K562 (cell line): ENCODE results near the gene CALML3. TPM values are rescaled to one million over a fixed set of nuclear protein-coding genes. Genes with fewer than 3 reads are reported as not detected.

ENCODE experiments used
- ETV6 ChIP-seq, 3 experiments: fragments of 150-350 bp in 1 of 3; sonication (generic) in 1 of 3; formaldehyde crosslinking in 1 of 3; IDR thresholded peaks; 2 replicates each; pipeline versions ENCODE4 v1.6.1 to v1.8.0; 2014 to 2022; ENCODE audit warnings: borderline replicate concordance in 2 of 3, low read depth in 2 of 3, antibody characterized with exemption in 1 of 3, low read length in 1 of 3, mild to moderate bottlenecking in 1 of 3, missing genetic modification reagents in 1 of 3
- FOXA1 ChIP-seq: fragments of 450-650 bp; IDR thresholded peaks from 2 replicates; pipeline ENCODE4 v1.6.1; 2016; ENCODE audit warnings: mild to moderate bottlenecking, borderline replicate concordance
- ILF3 ChIP-seq: fragments of 450-650 bp; IDR thresholded peaks from 2 replicates; pipeline ENCODE4 v1.6.1; 2018; ENCODE audit warnings: antibody characterized with exemption, mild to moderate bottlenecking, moderate library complexity, borderline replicate concordance
- KAT2B ChIP-seq: IDR thresholded peaks from one replicate; pipeline ENCODE4 v1.6.1; 2012; ENCODE audit warnings: low read depth, mild to moderate bottlenecking, control low read depth, inconsistent platforms, low read length, moderate library complexity
- MTF1 ChIP-seq: fragments of 250-450 bp; sonication (Bioruptor Pico); IDR thresholded peaks from 2 replicates; pipeline ENCODE4 v1.9.0; 2021; ENCODE audit warnings: moderate library complexity, mild to moderate bottlenecking, inconsistent platforms, borderline replicate concordance
- NFRKB ChIP-seq: fragments of 450-650 bp; IDR thresholded peaks from 2 replicates; pipeline ENCODE4 v1.6.1; 2016; ENCODE audit warnings: low read depth
- POLR2AphosphoS2 ChIP-seq: IDR thresholded peaks from 2 replicates; pipeline ENCODE4 v1.6.1; 2012; ENCODE audit warnings: low read length, improper control_type of control experiment
- RFX7 ChIP-seq: fragments of 250-450 bp; sonication (Bioruptor Pico); IDR thresholded peaks from 2 replicates; pipeline ENCODE4 v1.5.1; 2021; ENCODE audit warnings: mild to moderate bottlenecking
- SMARCA5 ChIP-seq: fragments of 450-650 bp; IDR thresholded peaks from 2 replicates; pipeline ENCODE4 v1.6.1; 2016
- ZKSCAN8 ChIP-seq: fragments of 200-800 bp; sonication (Bioruptor generic); IDR thresholded peaks from 2 replicates; pipeline ENCODE4 v1.6.1; 2016; ENCODE audit warnings: missing genetic modification characterization, missing compliant biosample characterization
- ZNF274 ChIP-seq: IDR thresholded peaks from 2 replicates; pipeline ENCODE4 v1.6.1; 2011; ENCODE audit warnings: low read depth, mild to moderate bottlenecking, low read length, moderate library complexity, borderline replicate concordance
- ZNF347 ChIP-seq: fragments of 450-650 bp; formaldehyde crosslinking; IDR thresholded peaks from 2 replicates; pipeline ENCODE4 v1.4.0; 2020; ENCODE audit warnings: low read depth, mild to moderate bottlenecking, moderate library complexity
- ZNF766 ChIP-seq: fragments of 200-800 bp; sonication (Bioruptor generic); conservative IDR thresholded peaks from 2 replicates; pipeline ENCODE4 v1.6.1; 2016; ENCODE audit warnings: missing genetic modification characterization, missing compliant biosample characterization
- polyA plus RNA-seq, 8 experiments: library from polyadenylated mRNA; depleted of rRNA in 4 of 8; stranded (reverse) in 5 of 8; unstranded in 3 of 8; fragments of >200 nt; fragmentation: Nextera tagmentation in 2 of 8; fragmentation: Illumina TruSeq in 1 of 8; extraction: Ambion mirVana in 2 of 8; extraction: Trizol in 1 of 8; gene quantifications; 2 replicates each; pipeline versions ENCODE4 v1.2.1 to v1.2.3, GENCODE V29; 2011 to 2014; ENCODE audit warnings: inconsistent platforms in 1 of 8, missing spikeins in 1 of 8
- total RNA-seq, 7 experiments: library from RNA; depleted of rRNA in 6 of 7; stranded (reverse); fragments of >200 nt in 6 of 7; fragmentation: Illumina TruSeq in 2 of 7; extraction: Trizol in 2 of 7; gene quantifications; 2 replicates each; pipeline versions ENCODE4 v1.2.1 to v1.2.3, GENCODE V29; 2011 to 2021; ENCODE audit warnings: low replicate concordance in 1 of 7
- TF ChIP-seq, protein P1 (sequence below): fragments of 450-650 bp; IDR thresholded peaks from 2 replicates; pipeline ENCODE4 v1.6.1; 2018; ENCODE audit not compliant: partially characterized antibody
- TF ChIP-seq, protein P2 (sequence below), 2 experiments: IDR thresholded peaks; 2 replicates each; pipeline ENCODE4 v1.6.1; 2011; ENCODE audit warnings: borderline replicate concordance in 1 of 2, control low read depth in 1 of 2, low read depth in 1 of 2, low read length in 1 of 2, mild to moderate bottlenecking in 1 of 2, mixed read lengths in 1 of 2, moderate library complexity in 1 of 2; ENCODE audit not compliant: insufficient read depth in 1 of 2, insufficient read length in 1 of 2, poor library complexity in 1 of 2, severe bottlenecking in 1 of 2; ENCODE audit errors: extremely low read depth in 1 of 2
- TF ChIP-seq, protein P3 (sequence below): fragments of 200-800 bp; sonication (Bioruptor generic); IDR thresholded peaks from 2 replicates; pipeline ENCODE4 v1.6.1; 2017; ENCODE audit warnings: missing genetic modification characterization, missing compliant biosample characterization
- TF ChIP-seq, protein P4 (sequence below): fragments of 200-400 bp; formaldehyde crosslinking; IDR thresholded peaks from 2 replicates; pipeline ENCODE4 v1.6.1; 2017; ENCODE audit warnings: mild to moderate bottlenecking, low read depth, low read length, moderate library complexity
- TF ChIP-seq, protein P5 (sequence below): fragments of 450-650 bp; IDR thresholded peaks from 2 replicates; pipeline ENCODE4 v1.6.1; 2016; ENCODE audit warnings: low read depth, mild to moderate bottlenecking, moderate library complexity

The CALML3 gene
- total and polyA plus RNA-seq, 9 of the 15 experiments (the other 6 are each of a cell fraction or from before 2014, with no cell fraction given), result not detected

DNA sequence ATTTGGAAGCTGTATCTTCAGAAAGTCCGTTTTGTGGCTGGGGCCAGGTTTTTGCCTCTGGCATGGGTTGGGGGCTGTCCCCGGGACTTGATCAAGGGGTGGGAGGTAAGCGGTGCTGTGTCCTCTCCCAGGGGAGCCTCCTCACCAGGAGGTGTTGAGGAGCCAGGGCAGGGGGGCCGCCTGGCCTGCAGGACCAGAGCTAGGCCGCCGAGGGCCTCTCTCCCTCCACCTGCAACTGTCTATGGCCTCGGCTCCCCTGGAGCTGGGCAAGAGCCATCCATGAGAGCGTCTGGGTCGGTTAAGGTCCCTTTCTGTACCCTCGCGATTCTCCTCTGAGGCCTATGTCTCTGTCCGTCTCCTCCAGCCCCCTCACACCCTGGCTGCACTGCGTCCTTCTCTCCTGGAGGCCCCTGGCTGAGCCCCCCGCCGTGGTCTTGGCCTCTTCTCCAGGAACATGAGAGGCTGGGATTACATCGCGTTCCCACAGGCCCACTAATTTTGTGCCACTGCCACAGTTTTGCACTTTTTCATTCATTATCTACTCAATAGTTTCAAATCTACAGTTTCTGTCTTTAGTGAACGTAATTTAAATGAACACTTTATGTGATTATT lies 46.0 kb upstream of the CALML3 start (continued):
- TF ChIP-seq, protein P1, sequence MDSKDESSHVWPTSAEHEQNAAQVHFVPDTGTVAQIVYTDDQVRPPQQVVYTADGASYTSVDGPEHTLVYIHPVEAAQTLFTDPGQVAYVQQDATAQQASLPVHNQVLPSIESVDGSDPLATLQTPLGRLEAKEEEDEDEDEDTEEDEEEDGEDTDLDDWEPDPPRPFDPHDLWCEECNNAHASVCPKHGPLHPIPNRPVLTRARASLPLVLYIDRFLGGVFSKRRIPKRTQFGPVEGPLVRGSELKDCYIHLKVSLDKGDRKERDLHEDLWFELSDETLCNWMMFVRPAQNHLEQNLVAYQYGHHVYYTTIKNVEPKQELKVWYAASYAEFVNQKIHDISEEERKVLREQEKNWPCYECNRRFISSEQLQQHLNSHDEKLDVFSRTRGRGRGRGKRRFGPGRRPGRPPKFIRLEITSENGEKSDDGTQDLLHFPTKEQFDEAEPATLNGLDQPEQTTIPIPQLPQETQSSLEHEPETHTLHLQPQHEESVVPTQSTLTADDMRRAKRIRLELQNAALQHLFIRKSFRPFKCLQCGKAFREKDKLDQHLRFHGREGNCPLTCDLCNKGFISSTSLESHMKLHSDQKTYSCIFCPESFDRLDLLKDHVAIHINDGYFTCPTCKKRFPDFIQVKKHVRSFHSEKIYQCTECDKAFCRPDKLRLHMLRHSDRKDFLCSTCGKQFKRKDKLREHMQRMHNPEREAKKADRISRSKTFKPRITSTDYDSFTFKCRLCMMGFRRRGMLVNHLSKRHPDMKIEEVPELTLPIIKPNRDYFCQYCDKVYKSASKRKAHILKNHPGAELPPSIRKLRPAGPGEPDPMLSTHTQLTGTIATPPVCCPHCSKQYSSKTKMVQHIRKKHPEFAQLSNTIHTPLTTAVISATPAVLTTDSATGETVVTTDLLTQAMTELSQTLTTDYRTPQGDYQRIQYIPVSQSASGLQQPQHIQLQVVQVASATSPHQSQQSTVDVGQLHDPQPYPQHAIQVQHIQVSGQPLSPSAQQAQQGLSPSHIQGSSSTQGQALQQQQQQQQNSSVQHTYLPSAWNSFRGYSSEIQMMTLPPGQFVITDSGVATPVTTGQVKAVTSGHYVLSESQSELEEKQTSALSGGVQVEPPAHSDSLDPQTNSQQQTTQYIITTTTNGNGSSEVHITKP, result peak; percentile 4
- no peak for TF ChIP-seq SMARCA5
- TF ChIP-seq FOXA1, result no peak
- no peak for TF ChIP-seq ZNF347 (CRISPR knock-in tag)
- no peak for TF ChIP-seq POLR2AphosphoS2
- no peak for TF ChIP-seq ILF3
- TF ChIP-seq, protein P2, sequence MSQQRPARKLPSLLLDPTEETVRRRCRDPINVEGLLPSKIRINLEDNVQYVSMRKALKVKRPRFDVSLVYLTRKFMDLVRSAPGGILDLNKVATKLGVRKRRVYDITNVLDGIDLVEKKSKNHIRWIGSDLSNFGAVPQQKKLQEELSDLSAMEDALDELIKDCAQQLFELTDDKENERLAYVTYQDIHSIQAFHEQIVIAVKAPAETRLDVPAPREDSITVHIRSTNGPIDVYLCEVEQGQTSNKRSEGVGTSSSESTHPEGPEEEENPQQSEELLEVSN (IDR thresholded peaks at IDR 0.05; ENCODE audit: borderline replicate concordance in 1 of 2, extremely low read depth in 1 of 2, insufficient read depth in 1 of 2, insufficient read length in 1 of 2, low read depth in 1 of 2, low read length in 1 of 2, poor library complexity in 1 of 2, severe bottlenecking in 1 of 2), result peak in 1 of 2 experiments; percentile 9
- no peak for TF ChIP-seq KAT2B
- TF ChIP-seq, protein P3, sequence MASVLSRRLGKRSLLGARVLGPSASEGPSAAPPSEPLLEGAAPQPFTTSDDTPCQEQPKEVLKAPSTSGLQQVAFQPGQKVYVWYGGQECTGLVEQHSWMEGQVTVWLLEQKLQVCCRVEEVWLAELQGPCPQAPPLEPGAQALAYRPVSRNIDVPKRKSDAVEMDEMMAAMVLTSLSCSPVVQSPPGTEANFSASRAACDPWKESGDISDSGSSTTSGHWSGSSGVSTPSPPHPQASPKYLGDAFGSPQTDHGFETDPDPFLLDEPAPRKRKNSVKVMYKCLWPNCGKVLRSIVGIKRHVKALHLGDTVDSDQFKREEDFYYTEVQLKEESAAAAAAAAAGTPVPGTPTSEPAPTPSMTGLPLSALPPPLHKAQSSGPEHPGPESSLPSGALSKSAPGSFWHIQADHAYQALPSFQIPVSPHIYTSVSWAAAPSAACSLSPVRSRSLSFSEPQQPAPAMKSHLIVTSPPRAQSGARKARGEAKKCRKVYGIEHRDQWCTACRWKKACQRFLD (CRISPR knock-in tag), result 0 out of 2 replicates have a peak, but pooled peaks have one; percentile 6
- TF ChIP-seq ZNF766 (CRISPR knock-in tag), result no peak
- no peak for TF ChIP-seq ZNF274
- TF ChIP-seq, protein P4, sequence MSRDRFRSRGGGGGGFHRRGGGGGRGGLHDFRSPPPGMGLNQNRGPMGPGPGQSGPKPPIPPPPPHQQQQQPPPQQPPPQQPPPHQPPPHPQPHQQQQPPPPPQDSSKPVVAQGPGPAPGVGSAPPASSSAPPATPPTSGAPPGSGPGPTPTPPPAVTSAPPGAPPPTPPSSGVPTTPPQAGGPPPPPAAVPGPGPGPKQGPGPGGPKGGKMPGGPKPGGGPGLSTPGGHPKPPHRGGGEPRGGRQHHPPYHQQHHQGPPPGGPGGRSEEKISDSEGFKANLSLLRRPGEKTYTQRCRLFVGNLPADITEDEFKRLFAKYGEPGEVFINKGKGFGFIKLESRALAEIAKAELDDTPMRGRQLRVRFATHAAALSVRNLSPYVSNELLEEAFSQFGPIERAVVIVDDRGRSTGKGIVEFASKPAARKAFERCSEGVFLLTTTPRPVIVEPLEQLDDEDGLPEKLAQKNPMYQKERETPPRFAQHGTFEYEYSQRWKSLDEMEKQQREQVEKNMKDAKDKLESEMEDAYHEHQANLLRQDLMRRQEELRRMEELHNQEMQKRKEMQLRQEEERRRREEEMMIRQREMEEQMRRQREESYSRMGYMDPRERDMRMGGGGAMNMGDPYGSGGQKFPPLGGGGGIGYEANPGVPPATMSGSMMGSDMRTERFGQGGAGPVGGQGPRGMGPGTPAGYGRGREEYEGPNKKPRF, result no peak
- no peak; the same call in 1 of the 2 replicates for TF ChIP-seq NFRKB
- no peak for TF ChIP-seq ZKSCAN8 (CRISPR knock-in tag)
- TF ChIP-seq MTF1 (CRISPR knock-in tag), result no peak
- TF ChIP-seq, protein P5, sequence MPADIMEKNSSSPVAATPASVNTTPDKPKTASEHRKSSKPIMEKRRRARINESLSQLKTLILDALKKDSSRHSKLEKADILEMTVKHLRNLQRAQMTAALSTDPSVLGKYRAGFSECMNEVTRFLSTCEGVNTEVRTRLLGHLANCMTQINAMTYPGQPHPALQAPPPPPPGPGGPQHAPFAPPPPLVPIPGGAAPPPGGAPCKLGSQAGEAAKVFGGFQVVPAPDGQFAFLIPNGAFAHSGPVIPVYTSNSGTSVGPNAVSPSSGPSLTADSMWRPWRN, result no peak
- no peak for TF ChIP-seq ETV6 (IDR thresholded peaks at IDR 0.05; ENCODE audit: borderline replicate concordance in 1 of 2, low read depth in 2 of 2, low read length in 1 of 2)
- no peak for TF ChIP-seq ETV6 (CRISPR knock-in tag; IDR thresholded peaks at IDR 0.05; ENCODE audit: borderline replicate concordance)
- TF ChIP-seq RFX7 (CRISPR knock-in tag), result no peak
